Tibial nerve (tissue), 4 donors: Measurements from ENCODE around the gene CRACR2A. TPM values are rescaled to one million over a fixed set of nuclear protein-coding genes. Genes with fewer than 3 reads are reported as not detected.

Experiments used
- DNase-seq, 2 donors: peaks; one replicate each; pipeline ENCODE4 v3.0.0-alpha.2; 2019; ENCODE audit warnings: low spot score in 2 of 2
- H3K27ac ChIP-seq, 4 donors: fragments of 200-600 bp; sonication (generic) in 3 of 4; one replicate each; pipeline ENCODE4 v1.5.1; 2017 to 2019; ENCODE audit warnings: mild to moderate bottlenecking in 1 of 4
- H3K27me3 ChIP-seq, 2 donors: fragments of 200-600 bp; sonication (generic) in 1 of 2; one replicate each; pipeline versions ENCODE4 v1.5.1 to v1.6.0; 2017 to 2019
- H3K36me3 ChIP-seq, 3 donors: fragments of 200-600 bp; sonication (generic); one replicate each; pipeline ENCODE4 v1.5.1; 2018 to 2019
- H3K4me1 ChIP-seq, 4 donors: fragments of 200-600 bp; sonication (generic) in 3 of 4; one replicate each; pipeline ENCODE4 v1.5.1; 2017 to 2019
- H3K4me3 ChIP-seq, 4 donors: fragments of 200-600 bp; sonication (generic) in 3 of 4; one replicate each; pipeline ENCODE4 v1.5.1; 2017 to 2019; ENCODE audit warnings: mild to moderate bottlenecking in 1 of 4, moderate library complexity in 1 of 4
- H3K9me3 ChIP-seq, 4 donors: fragments of 200-600 bp; sonication (generic) in 3 of 4; one replicate each; pipeline ENCODE4 v1.5.1; 2017 to 2019
- CTCF ChIP-seq, 5 experiments: fragments of 200-600 bp in 3 of 5; fragments of 450-650 bp in 2 of 5; sonication (generic) in 3 of 5; IDR thresholded peaks; one replicate each; pipeline ENCODE4 v1.5.1; 2016 to 2019; ENCODE audit warnings: antibody characterized with exemption in 5 of 5, mild to moderate bottlenecking in 3 of 5, moderate library complexity in 2 of 5
- EP300 ChIP-seq, 2 donors: sonication (generic); formaldehyde crosslinking; IDR thresholded peaks; one replicate each; pipeline ENCODE4 v1.6.1; 2017; ENCODE audit warnings: antibody characterized with exemption in 2 of 2, mild to moderate bottlenecking in 1 of 2
- POLR2A ChIP-seq, 2 donors: fragments of 450-650 bp; IDR thresholded peaks; one replicate each; pipeline ENCODE4 v1.6.1; 2017; ENCODE audit warnings: antibody characterized with exemption in 2 of 2, mild to moderate bottlenecking in 2 of 2, moderate library complexity in 2 of 2
- WGBS, 2 donors: methylation state at CpG; one replicate each; pipeline ENCODE4 v1.1.5; 2018; 5-methylcytosine and 5-hydroxymethylcytosine counted together
- total RNA-seq, 4 donors: library from RNA; depleted of rRNA; stranded (reverse); fragments of >200 nt; gene quantifications; one replicate each; pipeline ENCODE4 v1.1.0, GENCODE V29; 2016

CRACR2A gene
- total RNA-seq, 4 donors from 2014 or later = 2.6 to 6.3 (median 4.2) TPM

GRCh38 chr12:3717283-3717898 lies 35.5 kb downstream of the CRACR2A start:
- H3K9me3 ChIP-seq = no peaks in the 10 kb centered on the region
- no peaks in the 10 kb centered on the region for H3K4me1 ChIP-seq
- H3K36me3 ChIP-seq = no peaks in the 10 kb centered on the region
- 91 to 94% methylated on average over 9 of the region's 9 CpGs for WGBS, 2 donors
- TF ChIP-seq CTCF (IDR thresholded peaks at IDR 0.05) = no peak
- TF ChIP-seq EP300 (IDR thresholded peaks at IDR 0.05) = no peak
- no peak for TF ChIP-seq POLR2A (IDR thresholded peaks at IDR 0.05)
- H3K27me3 ChIP-seq = no peaks in the 10 kb centered on the region
- DNase-seq = no peak
- no peak overlapping the region for H3K4me3 ChIP-seq
- H3K27ac ChIP-seq = no peak overlapping the region

- Histone ChIP-seq H3K27ac (no peak overlapping the region), H3K9me3 (no peaks in the 10 kb centered on the region), H3K4me1 (no peaks in the 10 kb centered on the region), H3K4me3 (no peak overlapping the region), H3K27me3 (no peaks in the 10 kb centered on the region), H3K36me3 (no peaks in the 10 kb centered on the region)
- DNase-seq = no peak
- WGBS, 2 donors = 74 to 91% methylated on average over 1 of the region's 1 CpG
- TF ChIP-seq EP300 (IDR thresholded peaks at IDR 0.05) = no peak
Measured at GRCh38 chr12:3715999-3716398, 36.9 kb downstream of the CRACR2A start.

- Histone ChIP-seq H3K27me3 (no peaks in the 10 kb centered on the region), H3K9me3 (no peaks in the 10 kb centered on the region), H3K4me3 (no peak overlapping the region), H3K27ac (no peak overlapping the region), H3K36me3 (no peaks in the 10 kb centered on the region), H3K4me1 (no peaks in the 10 kb centered on the region)
- WGBS, 2 donors = 80 to 88% methylated on average over 2 of the region's 2 CpGs
- TF ChIP-seq EP300 (IDR thresholded peaks at IDR 0.05) = no peak
- no peak for TF ChIP-seq CTCF (IDR thresholded peaks at IDR 0.05)
- DNase-seq = no peak
Measured at GRCh38 chr12:3713947-3714346, 39.0 kb downstream of the CRACR2A start.

GRCh38 chr12:3713483-3713882 lies 39.4 kb downstream of the CRACR2A start:
- Histone ChIP-seq H3K27me3 (no peaks in the 10 kb centered on the region), H3K27ac (no peak overlapping the region), H3K4me1 (no peaks in the 10 kb centered on the region), H3K4me3 (no peak overlapping the region), H3K36me3 (no peaks in the 10 kb centered on the region), H3K9me3 (no peaks in the 10 kb centered on the region)
- no peak for TF ChIP-seq EP300 (IDR thresholded peaks at IDR 0.05)
- no peak for TF ChIP-seq CTCF (IDR thresholded peaks at IDR 0.05)
- no peak for TF ChIP-seq POLR2A (IDR thresholded peaks at IDR 0.05)
- WGBS, 2 donors = 54 to 61% methylated on average over 4 of the region's 4 CpGs
- no peak for DNase-seq

GRCh38 chr12:3712209-3712992 lies 40.5 kb downstream of the CRACR2A start:
- no peak for DNase-seq
- TF ChIP-seq POLR2A (IDR thresholded peaks at IDR 0.05) = no peak
- no peak for TF ChIP-seq EP300 (IDR thresholded peaks at IDR 0.05)
- no peak for TF ChIP-seq CTCF (IDR thresholded peaks at IDR 0.05)
- Histone ChIP-seq H3K4me3 (no peak overlapping the region), H3K4me1 (no peaks in the 10 kb centered on the region), H3K27ac (no peak overlapping the region), H3K27me3 (no peaks in the 10 kb centered on the region), H3K36me3 (no peaks in the 10 kb centered on the region), H3K9me3 (no peaks in the 10 kb centered on the region)
- 67 to 68% methylated on average over 3 of the region's 3 CpGs for WGBS, 2 donors
